ENCODE results near the gene HOXC12.

HOXC12 gene

DNA sequence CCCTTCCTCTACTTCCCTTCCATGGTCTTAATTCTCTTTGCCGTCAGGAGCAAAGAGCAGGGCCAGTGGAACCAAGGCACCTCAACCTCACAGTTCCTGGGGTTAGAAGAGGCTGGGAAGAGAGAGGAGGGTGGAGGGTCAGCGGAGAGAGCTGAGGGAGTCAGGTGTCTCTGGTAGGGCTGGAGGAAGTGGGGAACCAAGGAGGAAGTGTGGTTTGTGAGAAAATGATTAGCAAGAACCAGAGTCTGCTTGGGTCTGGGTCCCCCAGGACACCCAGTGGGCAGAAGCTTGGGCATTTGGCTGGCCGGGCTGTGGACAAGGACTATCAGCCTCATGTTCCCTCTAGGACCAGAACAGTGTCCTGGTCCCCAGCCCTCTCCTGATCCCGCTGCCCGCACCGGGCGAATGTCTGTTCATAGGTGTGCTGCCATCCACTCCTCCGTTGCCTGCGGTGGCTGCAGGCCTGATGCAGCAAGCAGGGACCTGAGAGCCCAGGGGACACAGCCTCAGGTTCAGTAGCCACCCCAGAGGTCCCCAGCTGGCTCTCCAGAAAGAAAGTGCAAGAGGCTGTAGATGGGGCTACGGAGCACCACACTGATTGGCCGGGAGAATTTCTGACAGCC lies 2.3 kb downstream of the HOXC12 start:
- no peak for DNase-seq

DNA sequence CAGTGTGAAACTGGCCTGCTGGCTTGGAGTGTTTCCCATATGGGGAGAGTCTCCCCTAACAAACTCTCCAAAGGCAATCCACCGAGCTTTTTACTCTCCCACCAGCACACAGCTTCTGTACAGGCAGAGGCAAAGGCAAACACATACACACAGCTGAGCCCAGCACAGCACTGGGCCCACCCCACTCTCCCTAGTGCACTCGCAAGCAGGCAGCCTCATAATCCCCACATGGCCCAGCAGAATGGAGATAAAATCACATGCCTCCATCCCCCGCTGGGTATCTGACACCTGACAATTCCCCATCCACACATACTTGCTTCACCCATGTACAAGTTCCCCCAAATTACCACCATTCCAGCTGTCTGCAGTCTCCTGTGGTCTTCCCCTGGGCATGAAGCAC lies 3.4 kb downstream of the HOXC12 start:
- DNase-seq: no peak

DNA sequence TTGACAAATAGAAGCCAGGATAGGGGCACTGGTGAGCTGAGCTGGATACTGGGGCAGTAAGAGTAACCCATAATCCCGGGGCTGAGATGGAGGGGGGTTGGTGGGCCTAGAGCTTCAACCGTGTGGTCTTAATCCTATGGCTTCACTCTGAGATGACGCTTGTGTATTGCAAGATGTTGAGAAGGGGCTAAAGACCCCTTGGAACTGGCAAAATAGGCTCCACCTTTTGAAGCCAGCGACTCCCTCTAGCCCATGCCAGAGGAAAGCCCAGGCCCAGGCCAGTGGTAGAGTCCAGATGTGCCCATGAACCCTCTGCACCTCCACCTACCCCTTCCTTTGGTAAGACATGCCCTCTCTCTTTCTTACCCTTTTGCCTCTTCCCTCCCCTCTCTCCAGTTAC lies 4.6 kb downstream of the HOXC12 start:
- DNase-seq: no peak

DNA sequence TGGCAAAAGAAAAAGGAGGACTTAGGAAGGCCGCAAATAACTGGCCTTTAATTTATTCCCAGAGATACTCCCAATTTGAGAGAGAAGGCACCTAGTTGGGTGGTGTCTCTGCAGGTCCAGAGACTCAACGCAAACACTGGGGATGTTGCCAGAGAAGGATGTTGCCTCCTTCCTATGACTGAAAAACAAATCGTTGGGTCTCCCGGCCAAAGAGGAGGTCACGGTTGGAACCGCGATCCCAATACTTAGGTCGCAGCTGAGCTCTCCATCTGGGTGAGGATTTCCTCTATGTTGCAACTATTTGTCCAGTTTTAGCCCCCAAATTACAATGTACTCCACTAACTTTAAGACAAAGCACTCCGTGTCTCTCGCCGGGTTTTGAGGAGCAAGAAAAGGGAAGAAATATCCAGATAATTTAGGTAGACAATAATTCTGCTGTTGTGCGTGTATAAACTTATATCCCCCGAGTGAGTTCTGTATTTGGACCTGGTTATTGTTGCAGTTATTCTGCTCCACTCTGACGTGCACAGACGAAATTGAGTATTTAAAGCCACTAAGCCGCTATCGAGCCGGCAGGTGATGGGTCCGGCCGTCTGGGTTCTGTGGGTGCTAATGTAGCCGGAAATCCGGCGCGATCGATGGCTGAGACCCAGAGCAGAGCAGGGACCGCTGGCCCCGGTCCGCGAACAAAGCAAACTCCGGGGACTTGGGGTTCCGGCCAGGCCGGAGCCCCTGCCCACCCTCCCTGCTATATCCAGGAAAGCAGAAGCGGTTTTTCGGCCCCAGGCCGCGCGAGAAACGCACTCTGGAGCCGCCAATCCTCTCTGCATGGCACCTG lies 5.7 kb downstream of the HOXC12 start:
- DNase-seq: no peak

DNA sequence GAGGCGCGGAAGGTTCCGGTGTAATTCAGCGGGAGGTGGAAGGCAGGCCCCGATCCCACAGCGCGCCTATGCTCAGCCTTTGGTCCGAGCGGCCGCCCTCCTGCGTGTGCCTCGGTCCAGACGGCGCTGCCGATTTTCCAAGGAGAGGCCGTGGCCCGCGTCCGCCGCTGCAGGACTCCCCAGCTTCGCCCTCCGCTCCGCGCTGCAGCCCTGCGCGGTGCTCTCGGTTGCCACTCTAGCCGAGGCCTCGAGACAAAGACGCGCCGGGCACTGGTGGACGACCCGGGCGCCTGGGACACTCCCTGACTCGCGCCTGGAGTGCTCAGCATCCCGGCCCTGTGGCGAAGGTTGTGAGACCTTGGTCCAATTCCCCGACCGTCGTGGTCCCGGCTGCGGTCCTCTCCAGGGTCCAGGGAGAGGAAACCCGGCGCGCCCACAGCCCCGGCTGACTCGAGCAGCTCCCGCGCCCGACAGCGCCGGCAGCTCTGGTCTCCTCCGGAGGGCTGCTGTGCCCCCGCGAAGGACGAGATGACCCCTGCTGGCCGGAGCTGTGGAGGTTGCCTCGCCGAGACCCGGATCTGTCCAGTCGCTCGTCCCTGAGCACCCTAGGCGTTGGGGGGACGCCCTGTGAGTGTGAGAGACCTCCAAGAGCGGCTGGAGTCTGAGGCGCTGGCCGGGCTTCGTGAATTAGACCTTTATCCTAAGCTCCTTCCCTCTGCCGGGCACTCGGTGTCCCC lies 6.5 kb downstream of the HOXC12 start:
- DNase-seq: no peak

DNA sequence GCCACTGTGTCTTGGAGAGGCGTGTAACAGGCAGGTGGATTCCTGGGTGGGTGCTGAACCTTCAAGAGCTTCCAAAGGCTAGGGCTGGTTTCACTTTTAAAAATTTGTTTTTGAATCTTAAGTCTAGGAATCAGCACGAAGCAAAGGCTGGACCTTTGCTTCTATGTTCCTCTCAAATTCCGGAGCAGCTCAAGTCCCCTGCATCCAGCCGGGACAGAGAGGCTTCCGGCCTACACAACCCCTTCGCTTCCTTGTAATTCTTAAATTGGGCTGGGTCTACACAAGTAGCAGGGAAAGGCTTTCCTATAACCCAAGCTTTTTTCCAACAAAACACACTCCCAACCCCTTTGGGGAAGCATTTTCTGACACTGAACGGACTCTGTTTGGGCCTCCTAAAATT lies 8.3 kb downstream of the HOXC12 start:
- DNase-seq: no peak

GRCh38 chr12:53963434-53964314 lies 9.0 kb downstream of the HOXC12 start:
- DNase-seq: no peak

GRCh38 chr12:53964315-53964713 lies 9.6 kb downstream of the HOXC12 start:
- DNase-seq: no peak

DNA sequence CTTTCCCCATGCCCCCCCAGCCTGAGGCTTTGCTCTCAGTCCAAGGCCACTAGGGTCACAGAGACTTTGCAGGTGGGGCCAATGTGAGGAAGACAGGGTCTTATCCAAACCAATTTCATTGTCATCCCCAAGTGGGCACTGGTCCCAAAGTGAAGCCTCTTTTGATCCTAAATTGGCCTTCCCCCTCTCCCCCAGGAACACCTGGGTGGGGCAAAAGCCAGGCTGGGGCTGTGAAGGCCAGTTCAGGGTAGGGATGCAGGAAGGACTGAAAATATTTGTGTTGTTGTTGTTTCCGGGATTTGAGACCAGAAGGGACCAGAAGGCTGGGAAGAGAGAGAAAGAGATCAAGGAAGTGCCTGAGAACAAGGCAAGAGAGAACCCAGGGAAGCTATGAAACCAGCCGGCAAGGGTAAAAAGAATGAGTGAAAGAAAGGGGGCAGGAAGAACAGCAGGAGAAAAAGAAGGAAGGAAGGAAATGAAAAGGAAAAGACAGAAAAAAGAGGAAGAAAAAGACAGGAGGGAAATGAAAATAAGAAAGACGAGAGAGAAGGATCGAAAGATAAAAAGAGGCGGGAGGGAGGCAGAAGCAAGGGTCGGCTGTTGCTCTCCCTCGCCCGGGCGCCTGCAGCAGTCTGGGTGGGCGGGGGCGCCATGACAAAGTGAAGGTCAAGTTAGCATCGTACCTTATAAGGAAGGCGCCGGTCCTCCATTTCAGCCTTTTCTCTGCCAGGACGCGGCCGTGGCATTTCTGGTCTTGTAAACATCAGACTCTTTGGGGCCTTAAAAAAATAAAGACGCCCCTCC lies 10.8 kb downstream of the HOXC12 start:
- no peak for DNase-seq

DNA sequence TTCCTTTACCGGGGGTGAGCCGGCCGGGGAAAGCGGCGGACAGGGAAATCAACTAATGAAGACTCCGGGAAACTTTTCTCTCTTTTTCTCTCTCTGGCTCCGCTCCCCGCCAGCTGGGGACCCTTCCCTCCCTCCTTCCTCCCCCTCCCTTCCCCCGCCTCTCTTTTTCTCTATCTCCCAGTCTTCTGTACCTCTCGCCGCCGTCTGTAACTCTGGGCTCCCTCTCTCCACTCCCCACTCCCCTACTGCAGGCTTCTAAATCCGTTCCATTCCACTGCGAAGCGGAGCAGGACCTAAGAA lies 11.3 kb downstream of the HOXC12 start:
- no peak for DNase-seq

GRCh38 chr12:53966385-53967133 lies 11.9 kb downstream of the HOXC12 start:
- no peak for DNase-seq

DNA sequence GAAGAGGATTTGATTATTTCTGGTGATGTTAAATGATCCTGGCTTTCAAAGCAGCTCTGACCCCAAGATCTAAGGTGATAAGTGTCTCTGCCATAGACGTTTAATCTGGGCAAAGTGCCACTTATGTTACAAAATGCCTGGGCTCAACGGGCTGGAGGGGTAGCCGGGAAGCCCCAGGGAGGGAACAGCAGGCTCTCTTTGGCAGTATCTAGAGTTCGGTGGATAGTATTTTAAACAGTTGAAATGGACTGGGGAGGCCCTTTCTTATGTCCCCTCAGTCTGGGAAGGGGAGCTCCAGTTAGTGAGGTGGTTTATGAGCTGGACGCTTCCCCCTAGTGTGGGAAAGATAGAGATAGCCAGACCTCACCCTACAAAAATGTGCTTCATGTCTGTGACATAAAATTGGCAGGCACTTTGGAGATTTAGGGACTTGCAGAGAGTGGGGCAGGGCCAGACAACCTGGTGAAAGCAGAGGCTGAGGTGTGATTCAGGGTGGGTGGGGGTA lies 12.8 kb downstream of the HOXC12 start:
- no peak for DNase-seq

- DNase-seq: no peak
These were observed 13.8 kb downstream of the HOXC12 start for GRCh38 chr12:53968214-53969127.

DNA sequence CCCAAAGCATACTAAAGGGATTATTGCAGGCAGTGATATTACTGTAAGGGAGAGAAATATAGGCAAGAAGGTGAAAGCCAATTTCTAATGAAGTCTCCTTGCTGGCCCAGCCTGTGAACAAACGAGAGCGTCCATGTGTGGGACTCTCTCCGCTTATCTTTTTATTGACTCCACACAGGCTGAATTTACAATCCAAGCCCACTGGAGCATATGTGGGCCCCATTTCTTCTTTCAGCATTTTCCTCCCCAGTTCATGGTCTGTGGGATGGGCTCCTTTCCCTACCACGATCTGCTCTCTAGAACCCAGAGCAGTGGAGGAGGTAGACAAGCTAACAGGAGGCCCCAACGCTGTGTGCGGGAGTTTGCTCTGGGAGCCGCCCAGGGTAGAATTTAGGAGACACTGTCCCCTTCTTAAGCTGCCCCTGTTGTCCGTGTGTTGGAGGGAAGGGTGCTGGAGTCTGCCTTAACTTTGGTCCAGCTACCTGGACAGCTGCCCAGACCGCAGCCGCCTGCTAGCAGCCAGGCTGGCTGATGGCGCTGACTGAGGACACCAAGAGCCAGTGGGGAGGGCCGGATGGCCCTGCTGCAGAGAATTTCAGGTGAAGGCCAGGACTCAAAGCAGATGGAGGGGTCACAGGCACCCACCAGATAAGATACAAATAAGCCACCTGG lies 15.0 kb downstream of the HOXC12 start:
- no peak for DNase-seq

DNA sequence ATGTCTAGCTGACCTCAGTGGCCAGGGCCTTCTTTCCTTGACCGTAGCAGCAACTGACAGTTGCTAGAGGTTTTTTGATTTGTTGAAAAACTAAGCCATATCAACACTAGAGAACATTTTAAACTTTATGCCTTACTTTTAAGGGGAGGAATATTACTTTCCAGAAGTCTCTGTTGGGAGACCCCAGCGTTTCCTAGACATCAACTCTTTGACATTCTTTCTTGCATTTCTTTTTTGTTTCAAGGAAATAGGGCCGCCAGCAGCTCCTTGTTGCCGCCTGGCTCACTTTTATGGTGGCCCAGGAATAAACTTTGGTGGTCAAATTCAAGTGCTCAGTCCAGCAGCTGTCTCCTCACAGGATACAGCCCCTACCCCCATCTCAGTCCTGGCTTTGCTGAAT lies 15.7 kb downstream of the HOXC12 start:
- no peak for DNase-seq

GRCh38 chr12:53971129-53971528 lies 16.4 kb downstream of the HOXC12 start:
- DNase-seq: no peak

DNA sequence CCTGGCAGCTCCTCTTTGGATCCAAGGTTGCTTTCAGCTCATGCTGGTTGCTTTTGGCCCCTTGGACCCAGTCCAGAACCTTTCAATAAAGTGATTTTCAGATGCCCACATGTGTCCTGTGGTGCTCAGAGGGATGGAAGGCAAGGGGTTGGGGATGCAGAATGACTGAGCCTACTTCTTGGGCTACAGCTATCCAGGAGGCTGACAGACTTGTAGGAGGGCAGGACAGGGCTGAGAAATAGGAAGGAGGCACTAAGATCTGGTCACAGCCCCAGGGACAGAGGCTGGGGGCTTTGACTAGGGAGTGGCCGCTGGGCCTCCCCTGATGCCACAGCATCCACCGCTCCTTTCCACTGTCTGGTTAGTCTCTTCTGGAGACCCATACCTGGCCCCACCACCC lies 17.0 kb downstream of the HOXC12 start:
- no peak for DNase-seq

DNA sequence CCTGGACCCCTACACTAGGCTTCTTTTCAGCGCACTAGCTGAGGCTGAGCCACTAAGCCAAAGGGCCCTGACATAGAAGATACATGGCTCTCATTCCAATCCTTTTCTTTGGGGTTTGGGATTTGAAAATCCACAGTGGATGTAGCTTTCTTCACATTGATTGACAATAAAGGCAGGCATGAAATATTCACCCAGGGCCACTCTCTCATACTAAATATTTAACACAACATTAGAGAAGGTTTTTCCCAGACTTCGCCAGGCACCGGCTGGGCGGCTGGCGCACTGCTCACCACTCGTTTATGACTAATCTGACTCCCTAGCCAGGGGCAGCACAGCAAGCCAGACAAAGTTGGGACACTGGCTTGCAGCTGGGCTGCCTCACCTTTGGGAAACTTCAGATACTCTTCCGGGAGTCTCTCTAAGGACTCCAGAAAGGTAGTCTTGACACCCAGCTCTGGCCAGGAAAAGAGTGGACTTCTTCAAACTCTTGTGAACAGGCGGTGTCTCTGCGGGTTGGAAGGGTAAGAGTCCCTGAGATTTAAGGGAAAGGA lies 17.5 kb downstream of the HOXC12 start:
- no peak for DNase-seq

- no peak for DNase-seq
These were observed 18.1 kb downstream of the HOXC12 start, which contains the start of gene HOXC11 for GRCh38 chr12:53972722-53973235. HOXC11 (plus strand) TSS chr12:53973126; CDS start chr12:53973242, 116 bp downstream.

Measured in activated gamma-delta T cell treated with Interleukin-2 at 50 U/mL for 16 hours (primary cell).